GM21515 (cell line): ENCODE results near the gene NSG2.
"Not testable (repeated sequence)": the region's sequence is repeated elsewhere in the genome, so short reads cannot be mapped to it uniquely, and the experiment has no call there.

Source experiments
- ATAC-seq: cut with Tn5 transposase; IDR thresholded peaks from one replicate; pipeline ENCODE4 v1.9.1; 2021; ENCODE audit not compliant: unreplicated experiment

Gene NSG2

GRCh38 chr5:174098694-174099093, 53.2 kb downstream of the NSG2 start:
- ATAC-seq, result no peak

GRCh38 chr5:174100490-174100889, 55.0 kb downstream of the NSG2 start:
- no peak for ATAC-seq

GRCh38 chr5:174101195-174101730, 55.8 kb downstream of the NSG2 start:
- ATAC-seq, result no peak

- not testable (repeated sequence) for ATAC-seq
Measured at GRCh38 chr5:174102574-174102973, 57.1 kb downstream of the NSG2 start.

GRCh38 chr5:174106997-174107655, 61.6 kb downstream of the NSG2 start:
- ATAC-seq, result no peak

- no peak for ATAC-seq
Measured at GRCh38 chr5:174108745-174109144, 63.2 kb downstream of the NSG2 start.

- ATAC-seq, result no peak
Measured at GRCh38 chr5:174109698-174110260, 64.3 kb downstream of the NSG2 start.

GRCh38 chr5:174110310-174110709, 64.8 kb downstream of the NSG2 start:
- ATAC-seq, result no peak

- no peak for ATAC-seq
Measured at GRCh38 chr5:174111287-174111973, 65.9 kb downstream of the NSG2 start.

GRCh38 chr5:174115226-174115625, 69.7 kb downstream of the NSG2 start:
- ATAC-seq, result no peak

GRCh38 chr5:174118823-174119467, 73.4 kb downstream of the NSG2 start:
- no peak for ATAC-seq

- ATAC-seq, result no peak
Measured at GRCh38 chr5:174119468-174119881, 74.0 kb downstream of the NSG2 start.

GRCh38 chr5:174120401-174121005, 75.0 kb downstream of the NSG2 start:
- ATAC-seq, result no peak

- no peak for ATAC-seq
Measured at GRCh38 chr5:174134545-174134944, 89.0 kb downstream of the NSG2 start.

GRCh38 chr5:174139623-174140022, 94.1 kb downstream of the NSG2 start:
- no peak for ATAC-seq

GRCh38 chr5:174140452-174141020, 95.0 kb downstream of the NSG2 start:
- ATAC-seq, result no peak

GRCh38 chr5:174141398-174141797, 95.9 kb downstream of the NSG2 start:
- no peak for ATAC-seq

GRCh38 chr5:174145091-174145490, 99.6 kb downstream of the NSG2 start:
- no peak for ATAC-seq

- no peak for ATAC-seq
Measured at GRCh38 chr5:174145821-174146220, 100.3 kb downstream of the NSG2 start.

- ATAC-seq, result no peak
Measured at GRCh38 chr5:174146556-174146955, 101.0 kb downstream of the NSG2 start.

- not testable (repeated sequence) for ATAC-seq
Measured at GRCh38 chr5:174147012-174147411, 101.5 kb downstream of the NSG2 start.
